Hepatocyte (in vitro differentiated cells): ENCODE results near the gene GDF11. TPM values are rescaled to one million over a fixed set of nuclear protein-coding genes. Genes with fewer than 3 reads are reported as not detected.
A peak's percentile ranks its signal among the peaks of the same experiment; 100 is the strongest.

ENCODE experiments used
- DNase-seq: peaks from one replicate; pipeline ENCODE4 v3.0.0-alpha.2; 2016; ENCODE audit warnings: low spot score
- H2AFZ ChIP-seq: fragments of 200-600 bp; sonication (generic); 2 replicates; pipeline ENCODE4 v1.6.0; 2016; ENCODE audit warnings: antibody characterized with exemption, mild to moderate bottlenecking
- H3K27ac ChIP-seq: fragments of 200-600 bp; sonication (generic); 2 replicates; pipeline ENCODE4 v1.5.1; 2016; ENCODE audit warnings: mild to moderate bottlenecking
- H3K27me3 ChIP-seq: fragments of 200-600 bp; sonication (generic); 2 replicates; pipeline ENCODE4 v1.6.1; 2016
- H3K36me3 ChIP-seq: fragments of 200-600 bp; sonication (generic); replicated peaks from 2 replicates; pipeline ENCODE4 v1.5.1; 2016; ENCODE audit warnings: low read depth; ENCODE audit not compliant: insufficient read depth
- H3K4me1 ChIP-seq: fragments of 200-600 bp; sonication (generic); 2 replicates; pipeline ENCODE4 v1.5.1; 2016; ENCODE audit warnings: mild to moderate bottlenecking, moderate library complexity; ENCODE audit not compliant: insufficient read depth
- H3K4me2 ChIP-seq: fragments of 200-600 bp; sonication (generic); 2 replicates; pipeline ENCODE4 v1.6.0; 2016
- H3K4me3 ChIP-seq: fragments of 200-600 bp; sonication (generic); 2 replicates; pipeline ENCODE4 v1.5.1; 2016; ENCODE audit warnings: mild to moderate bottlenecking
- H3K79me2 ChIP-seq: fragments of 200-600 bp; sonication (generic); 2 replicates; pipeline ENCODE4 v1.6.0; 2017; ENCODE audit warnings: mild to moderate bottlenecking
- H3K9me2 ChIP-seq: fragments of 200-600 bp; sonication (generic); replicated peaks from 2 replicates; pipeline ENCODE4 v1.6.0; 2017; ENCODE audit warnings: mild to moderate bottlenecking; ENCODE audit not compliant: insufficient read depth
- H3K9me3 ChIP-seq: fragments of 200-600 bp; sonication (generic); 2 replicates; pipeline ENCODE4 v1.5.1; 2016; ENCODE audit warnings: low read depth, mild to moderate bottlenecking
- H4K20me1 ChIP-seq: fragments of 200-600 bp; sonication (generic); 2 replicates; pipeline ENCODE4 v1.6.0; 2016; ENCODE audit warnings: mild to moderate bottlenecking; ENCODE audit not compliant: insufficient read depth, poor library complexity, severe bottlenecking
- EZH2 ChIP-seq: fragments of 200-600 bp; sonication (generic); IDR thresholded peaks from 2 replicates; pipeline ENCODE4 v1.6.1; 2016; ENCODE audit warnings: antibody characterized with exemption, mild to moderate bottlenecking, borderline replicate concordance
- EZH2phosphoT487 ChIP-seq: fragments of 200-600 bp; sonication (generic); IDR thresholded peaks from one replicate; pipeline ENCODE4 v1.6.1; 2018; ENCODE audit warnings: antibody characterized with exemption, mild to moderate bottlenecking, low read depth, moderate library complexity; ENCODE audit not compliant: unreplicated experiment, severe bottlenecking
- WGBS: methylation state at CpG from one replicate; pipeline ENCODE4 v1.1.6; 2016; ENCODE audit warnings: low lambda C conversion rate; ENCODE audit errors: missing lambda C conversion rate; 5-methylcytosine and 5-hydroxymethylcytosine counted together
- polyA plus RNA-seq: library from polyadenylated mRNA; unstranded; fragments of >200 nt; fragmentation: Nextera tagmentation; extraction: Ambion mirVana; gene quantifications from 2 replicates; pipeline ENCODE4 v1.2.1, GENCODE V29; 2016
- total RNA-seq: library from RNA; depleted of rRNA; stranded (reverse); fragments of >200 nt; gene quantifications from 2 replicates; pipeline ENCODE4 v1.2.3, GENCODE V29; 2014
- TF ChIP-seq, protein P1 (sequence below): fragments of 200-600 bp; sonication (generic); IDR thresholded peaks from 2 replicates; pipeline ENCODE4 v1.5.1; 2016; ENCODE audit warnings: antibody characterized with exemption, mild to moderate bottlenecking; ENCODE audit not compliant: poor library complexity

Gene GDF11
- total and polyA plus RNA-seq, 2 experiments from 2014 or later, result 4.1 to 7.9 TPM

DNA sequence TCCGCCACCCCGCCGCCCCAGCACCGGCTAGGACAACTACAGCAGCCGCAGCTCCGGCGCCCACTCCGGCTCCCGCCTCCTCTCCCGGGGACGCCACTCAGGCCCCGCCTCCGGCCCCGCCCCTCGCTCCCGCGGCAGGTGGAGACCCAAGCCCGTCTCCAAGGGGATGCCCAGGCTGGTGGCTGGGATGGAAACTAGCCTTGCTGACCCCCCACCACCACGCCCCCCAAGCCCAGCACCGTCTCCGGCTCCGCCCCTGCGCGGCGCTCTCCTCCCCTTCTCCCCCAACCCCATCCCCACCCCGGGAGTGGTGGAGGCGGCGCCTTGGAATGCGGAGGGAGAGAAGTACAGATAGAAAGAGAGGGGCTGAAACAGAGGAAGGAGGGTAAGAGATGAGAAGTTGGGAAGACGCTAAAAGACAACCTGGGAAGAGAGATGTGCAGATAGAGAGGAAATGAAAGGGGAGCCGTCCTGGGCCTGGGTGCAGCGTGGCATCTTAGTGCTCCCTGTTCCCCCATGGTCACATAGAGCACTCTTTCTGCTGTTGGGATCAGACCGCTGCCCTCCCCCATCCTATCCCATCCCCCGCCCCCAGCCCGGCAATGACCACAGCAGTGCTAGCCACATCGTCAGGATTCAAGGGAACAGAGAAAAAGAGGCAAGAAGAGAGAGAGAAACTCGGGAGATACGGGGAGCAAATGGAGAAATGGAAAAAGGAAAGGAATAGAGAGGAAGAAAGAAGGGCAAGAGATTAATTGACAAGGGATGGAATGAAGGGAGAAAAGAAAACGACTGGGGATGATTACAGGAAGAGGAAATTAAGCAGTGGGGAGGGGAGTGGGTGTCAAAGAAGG is 34.9 kb upstream of the GDF11 start, which contains the start of gene ITGA7:
TSS of gene ITGA7 (minus strand) at position 64 of the 854 bp plus-strand sequence. CDS start 222 bp downstream, outside the sequence.
- Histone ChIP-seq H3K27ac (no peak within 1 kb of the TSS), H3K9me2 (no peaks in the 10 kb centered on the region), H3K4me3 (peak within 1 kb of the TSS; percentile 42), H3K9me3 (no peaks in the 10 kb centered on the region), H3K27me3 (peaks cover 51% of the 10 kb centered on the region), H3K4me2 (peak within 1 kb of the TSS; percentile 98), H2AFZ (peak within 1 kb of the TSS; percentile 76), H3K79me2 (no peaks in the 10 kb centered on the region), H4K20me1 (no peaks in the 10 kb centered on the region), H3K4me1 (no peaks in the 10 kb centered on the region), H3K36me3 (no peaks in the 10 kb centered on the region)
- DNase-seq, result peak; percentile 80
- TF ChIP-seq, protein P1, sequence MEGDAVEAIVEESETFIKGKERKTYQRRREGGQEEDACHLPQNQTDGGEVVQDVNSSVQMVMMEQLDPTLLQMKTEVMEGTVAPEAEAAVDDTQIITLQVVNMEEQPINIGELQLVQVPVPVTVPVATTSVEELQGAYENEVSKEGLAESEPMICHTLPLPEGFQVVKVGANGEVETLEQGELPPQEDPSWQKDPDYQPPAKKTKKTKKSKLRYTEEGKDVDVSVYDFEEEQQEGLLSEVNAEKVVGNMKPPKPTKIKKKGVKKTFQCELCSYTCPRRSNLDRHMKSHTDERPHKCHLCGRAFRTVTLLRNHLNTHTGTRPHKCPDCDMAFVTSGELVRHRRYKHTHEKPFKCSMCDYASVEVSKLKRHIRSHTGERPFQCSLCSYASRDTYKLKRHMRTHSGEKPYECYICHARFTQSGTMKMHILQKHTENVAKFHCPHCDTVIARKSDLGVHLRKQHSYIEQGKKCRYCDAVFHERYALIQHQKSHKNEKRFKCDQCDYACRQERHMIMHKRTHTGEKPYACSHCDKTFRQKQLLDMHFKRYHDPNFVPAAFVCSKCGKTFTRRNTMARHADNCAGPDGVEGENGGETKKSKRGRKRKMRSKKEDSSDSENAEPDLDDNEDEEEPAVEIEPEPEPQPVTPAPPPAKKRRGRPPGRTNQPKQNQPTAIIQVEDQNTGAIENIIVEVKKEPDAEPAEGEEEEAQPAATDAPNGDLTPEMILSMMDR, result no peak
- TF ChIP-seq EZH2phosphoT487 (no peak), EZH2 (no peak)
- WGBS, result 1% methylated on average over 29 of the region's 39 CpGs

DNA sequence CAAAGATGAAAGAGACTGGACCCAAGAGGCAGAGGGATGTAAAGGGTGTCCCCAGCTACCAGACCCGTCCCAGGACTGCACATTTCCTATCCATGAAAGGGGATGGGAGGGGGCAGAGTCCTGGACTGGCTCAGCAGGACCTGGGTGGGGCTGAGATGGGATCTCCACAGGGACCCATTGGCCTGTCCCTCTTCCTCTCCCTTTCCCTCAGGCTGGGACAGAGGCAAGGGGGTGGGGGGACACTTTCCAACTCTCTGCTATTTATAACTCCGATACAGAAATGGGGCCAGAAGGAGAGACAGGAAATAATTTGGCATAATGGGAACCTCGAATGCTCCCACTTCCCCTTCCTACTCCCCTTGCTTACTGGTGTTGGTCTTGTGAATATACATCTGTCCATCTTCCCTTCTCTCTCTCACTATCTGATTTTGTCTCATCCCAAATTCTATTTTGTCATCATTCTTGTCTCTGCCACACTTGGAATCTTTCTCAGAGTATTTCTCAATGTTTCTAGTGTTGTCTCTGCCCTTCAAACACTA is 34.2 kb upstream of the GDF11 start:
- Histone ChIP-seq H3K4me1 (no peaks in the 10 kb centered on the region), H3K9me3 (no peaks in the 10 kb centered on the region), H4K20me1 (no peaks in the 10 kb centered on the region), H3K9me2 (no peaks in the 10 kb centered on the region), H2AFZ (no peak overlapping the region), H3K36me3 (no peaks in the 10 kb centered on the region), H3K4me2 (peak overlapping the region; percentile 98), H3K79me2 (no peaks in the 10 kb centered on the region), H3K27me3 (peaks cover 51% of the 10 kb centered on the region), H3K27ac (no peak overlapping the region), H3K4me3 (no peak overlapping the region)
- TF ChIP-seq, protein P1, result no peak
- TF ChIP-seq EZH2, result no peak
- TF ChIP-seq EZH2phosphoT487, result no peak
- 47% methylated on average over 3 of the region's 3 CpGs for WGBS
- no peak for DNase-seq

DNA sequence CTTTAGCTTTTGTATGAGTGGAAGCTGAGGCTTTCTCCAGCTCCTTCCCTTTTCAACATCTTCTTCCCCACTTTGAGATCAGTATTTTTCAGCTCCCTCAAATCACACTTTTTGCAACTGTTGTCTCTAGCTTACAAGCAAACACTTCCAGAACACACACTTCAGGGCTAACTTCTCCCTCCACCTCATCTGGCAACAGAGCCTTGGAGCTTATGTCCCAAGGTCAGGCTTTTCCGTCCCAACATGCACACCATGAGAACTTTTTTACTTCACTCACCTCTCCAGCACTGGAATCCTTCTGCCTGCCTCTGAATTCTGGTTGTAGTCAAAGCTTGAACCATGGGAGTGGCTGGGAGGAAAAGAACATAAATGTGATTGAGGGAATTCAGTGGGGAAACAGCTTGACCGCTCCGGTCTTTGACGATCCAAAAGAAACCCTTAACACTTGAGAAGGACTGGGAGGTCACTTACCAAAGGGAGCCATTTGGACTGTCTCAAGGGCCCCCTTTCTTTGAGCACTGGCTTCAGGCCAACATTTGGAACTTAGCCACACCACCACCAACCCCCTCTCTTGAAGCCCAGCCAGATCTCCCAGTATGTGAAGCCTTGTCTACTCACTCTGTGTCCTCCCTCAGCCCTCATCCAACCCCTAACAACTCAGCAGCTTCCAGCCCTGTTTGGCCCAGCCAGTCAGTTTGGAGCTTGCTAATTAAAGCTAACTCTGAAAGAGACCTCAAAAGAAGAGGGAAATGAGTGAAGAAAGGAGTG is 31.0 kb upstream of the GDF11 start:
- TF ChIP-seq EZH2, result no peak
- TF ChIP-seq, protein P1, result no peak
- TF ChIP-seq EZH2phosphoT487, result no peak
- Histone ChIP-seq H3K9me2 (no peaks in the 10 kb centered on the region), H3K9me3 (no peaks in the 10 kb centered on the region), H4K20me1 (no peaks in the 10 kb centered on the region), H3K4me1 (peaks cover 9% of the 10 kb centered on the region), H3K27me3 (peaks cover 35% of the 10 kb centered on the region), H3K4me2 (no peak overlapping the region), H2AFZ (no peak overlapping the region), H3K4me3 (no peak overlapping the region), H3K79me2 (peaks cover 9% of the 10 kb centered on the region), H3K36me3 (no peaks in the 10 kb centered on the region), H3K27ac (no peak overlapping the region)
- 89% methylated on average over 4 of the region's 4 CpGs for WGBS
- DNase-seq, result no peak
